HEK293 (cell line): ENCODE results near the gene LUC7L2.

Experiments
- CTCF ChIA-PET: fragments of 350-600 bp; formaldehyde crosslinking; extraction: SDS; loops from one replicate; lab custom pipeline; 2021; ENCODE audit warnings: antibody characterized with exemption; lab: Yijun Ruan, JAX
- POLR2A ChIA-PET: fragments of 300-600 bp; formaldehyde crosslinking; extraction: SDS; loops from one replicate; lab custom pipeline; 2020; ENCODE audit warnings: antibody characterized with exemption, inconsistent platforms; lab: Yijun Ruan, JAX
- H3K27ac ChIP-seq: fragments of 200-500 bp; sonication (Bioruptor generic); 2 replicates; pipeline ENCODE4 v1.5.1; 2014; ENCODE audit warnings: low read depth, low read length, control low read depth, inconsistent platforms; ENCODE audit errors: extremely low read depth
- H3K36me3 ChIP-seq, 2 experiments: fragments of 200-500 bp in 1 of 2; sonication (Bioruptor generic) in 1 of 2; 1 replicate in 1 of 2; 2 replicates in 1 of 2; pipeline ENCODE4 v1.5.1; 2014 to 2017; ENCODE audit warnings: inconsistent platforms in 2 of 2, low read length in 2 of 2; ENCODE audit not compliant: control insufficient read depth in 2 of 2, insufficient read depth in 1 of 2
- H3K4me1 ChIP-seq: fragments of 200-500 bp; sonication (Bioruptor generic); 2 replicates; pipeline ENCODE4 v1.5.1; 2014; ENCODE audit warnings: mild to moderate bottlenecking, low read length, inconsistent platforms; ENCODE audit not compliant: control insufficient read depth, insufficient read depth
- H3K4me3 ChIP-seq: 2 replicates; pipeline ENCODE4 v1.5.1; 2011; ENCODE audit warnings: low read depth, mild to moderate bottlenecking, control low read depth, low read length, moderate library complexity
- H3K9me3 ChIP-seq: fragments of 200-500 bp; sonication (Bioruptor generic); 2 replicates; pipeline ENCODE4 v1.5.1; 2014; ENCODE audit warnings: low read depth, low read length, inconsistent platforms; ENCODE audit not compliant: control insufficient read depth, insufficient read depth
- HOXA7 ChIP-seq: sonication (generic); formaldehyde crosslinking; IDR thresholded peaks from 2 replicates; pipeline ENCODE4 v1.8.1; 2022; ENCODE audit warnings: missing genetic modification reagents, borderline replicate concordance
- IKZF3 ChIP-seq: fragments of 450-650 bp; IDR thresholded peaks from 2 replicates; pipeline ENCODE4 v1.5.0; 2018; ENCODE audit warnings: missing biosample characterization, mild to moderate bottlenecking, missing genetic modification characterization, moderate library complexity
- KLF1 ChIP-seq: fragments of 450-650 bp; formaldehyde crosslinking; IDR thresholded peaks from 2 replicates; pipeline ENCODE4 v1.5.1; 2016; ENCODE audit warnings: missing biosample characterization, missing genetic modification characterization
- KLF7 ChIP-seq: fragments of 450-650 bp; formaldehyde crosslinking; IDR thresholded peaks from 2 replicates; pipeline ENCODE4 v1.5.1; 2016; ENCODE audit warnings: missing biosample characterization, missing genetic modification characterization, borderline replicate concordance
- OSR2 ChIP-seq: fragments of 450-650 bp; formaldehyde crosslinking; IDR thresholded peaks from 2 replicates; pipeline ENCODE4 v1.5.1; 2016; ENCODE audit warnings: missing biosample characterization, missing genetic modification characterization
- REPIN1 ChIP-seq: fragments of 450-650 bp; formaldehyde crosslinking; IDR thresholded peaks from 2 replicates; pipeline ENCODE4 v1.5.1; 2017; ENCODE audit warnings: missing biosample characterization, missing genetic modification characterization, low read depth
- REST ChIP-seq: fragments of 450-650 bp; formaldehyde crosslinking; IDR thresholded peaks from 2 replicates; pipeline ENCODE4 v1.5.1; 2016; ENCODE audit warnings: missing biosample characterization, missing genetic modification characterization
- TSHZ1 ChIP-seq: fragments of 450-650 bp; formaldehyde crosslinking; IDR thresholded peaks from 2 replicates; pipeline ENCODE4 v1.5.1; 2016; ENCODE audit warnings: missing biosample characterization, missing genetic modification characterization, borderline replicate concordance
- YY2 ChIP-seq: fragments of 450-650 bp; formaldehyde crosslinking; IDR thresholded peaks from 2 replicates; pipeline ENCODE4 v1.5.1; 2016; ENCODE audit warnings: missing biosample characterization, missing genetic modification characterization
- ZBTB17 ChIP-seq: fragments of 450-650 bp; formaldehyde crosslinking; IDR thresholded peaks from 2 replicates; pipeline ENCODE4 v1.5.1; 2016; ENCODE audit warnings: missing biosample characterization, missing genetic modification characterization
- ZNF18 ChIP-seq: fragments of 450-650 bp; formaldehyde crosslinking; IDR thresholded peaks from 2 replicates; pipeline ENCODE4 v1.5.1; 2016; ENCODE audit warnings: missing biosample characterization, missing genetic modification characterization
- ZNF223 ChIP-seq: fragments of 450-650 bp; formaldehyde crosslinking; IDR thresholded peaks from 2 replicates; pipeline ENCODE4 v1.5.1; 2016; ENCODE audit warnings: missing biosample characterization, missing genetic modification characterization
- ZNF350 ChIP-seq: fragments of 450-650 bp; formaldehyde crosslinking; IDR thresholded peaks from 2 replicates; pipeline ENCODE4 v1.5.0; 2017; ENCODE audit warnings: missing biosample characterization, mild to moderate bottlenecking, missing genetic modification characterization
- ZNF391 ChIP-seq: fragments of 450-650 bp; formaldehyde crosslinking; IDR thresholded peaks from 2 replicates; pipeline ENCODE4 v1.5.1; 2016; ENCODE audit warnings: low read depth, missing biosample characterization, missing genetic modification characterization, borderline replicate concordance
- ZNF416 ChIP-seq: fragments of 450-650 bp; formaldehyde crosslinking; IDR thresholded peaks from 2 replicates; pipeline ENCODE4 v1.5.1; 2016; ENCODE audit warnings: missing biosample characterization, missing genetic modification characterization
- ZNF433 ChIP-seq: fragments of 450-650 bp; formaldehyde crosslinking; IDR thresholded peaks from 2 replicates; pipeline ENCODE4 v1.5.1; 2016; ENCODE audit warnings: missing biosample characterization, missing genetic modification characterization, low read depth
- ZNF513 ChIP-seq: fragments of 450-650 bp; IDR thresholded peaks from 2 replicates; pipeline ENCODE4 v1.5.1; 2018; ENCODE audit warnings: missing biosample characterization, missing genetic modification characterization
- ZNF544 ChIP-seq: fragments of 450-650 bp; formaldehyde crosslinking; IDR thresholded peaks from 2 replicates; pipeline ENCODE4 v1.5.0; 2017; ENCODE audit warnings: missing biosample characterization, missing genetic modification characterization
- ZNF621 ChIP-seq: fragments of 450-650 bp; formaldehyde crosslinking; IDR thresholded peaks from 2 replicates; pipeline ENCODE4 v1.5.1; 2017; ENCODE audit warnings: missing biosample characterization, missing genetic modification characterization
- ZNF777 ChIP-seq: fragments of 450-650 bp; formaldehyde crosslinking; IDR thresholded peaks from 2 replicates; pipeline ENCODE4 v1.5.1; 2017; ENCODE audit warnings: missing biosample characterization, missing genetic modification characterization, borderline replicate concordance

Gene LUC7L2

GRCh38 chr7:139387594-139387993 is 27.9 kb downstream of the LUC7L2 start (continued):
- TF ChIP-seq TSHZ1 (tag by site-specific recombination), result no peak
- TF ChIP-seq ZBTB17, result no peak
- TF ChIP-seq IKZF3 (tag by site-specific recombination), result no peak

- Histone ChIP-seq H3K4me3 (no peak overlapping the region), H3K9me3 (no peaks in the 10 kb centered on the region)
- CTCF ChIA-PET, result interaction anchor here (0.7 to 2.6 kb wide), 2 partner anchors 25 to 46 kb away, joined by 3 to 10 read pairs; no protein-coding TSS in a partner anchor
- TF ChIP-seq KLF1 (tag by site-specific recombination) (no peak), ZNF391 (tag by site-specific recombination) (no peak), ZNF777 (no peak), ZNF513 (tag by site-specific recombination) (no peak), OSR2 (tag by site-specific recombination) (no peak), ZNF223 (tag by site-specific recombination) (no peak), ZNF416 (tag by site-specific recombination) (no peak), KLF7 (tag by site-specific recombination) (no peak), ZNF350 (tag by site-specific recombination) (no peak), HOXA7 (no peak), ZNF621 (tag by site-specific recombination) (no peak), REPIN1 (no peak), ZNF433 (no peak), REST (tag by site-specific recombination) (no peak), ZNF544 (tag by site-specific recombination) (no peak), ZNF18 (tag by site-specific recombination) (no peak), YY2 (no peak)
- TF ChIP-seq, all 188 proteins: peak for 0
- POLR2A ChIA-PET, result no interaction called here
- Histone ChIP-seq H3K36me3 (peaks cover 29 to 85% of the 10 kb centered on the region in 2 experiments; a peak in 2 of 3 replicates), H3K27ac (no peak overlapping the region), H3K4me1 (no peaks in the 10 kb centered on the region)
These were observed 29.4 kb downstream of the LUC7L2 start for GRCh38 chr7:139389091-139389490.
